Measurements from ENCODE around the gene APBA2.

Gene APBA2

DNA sequence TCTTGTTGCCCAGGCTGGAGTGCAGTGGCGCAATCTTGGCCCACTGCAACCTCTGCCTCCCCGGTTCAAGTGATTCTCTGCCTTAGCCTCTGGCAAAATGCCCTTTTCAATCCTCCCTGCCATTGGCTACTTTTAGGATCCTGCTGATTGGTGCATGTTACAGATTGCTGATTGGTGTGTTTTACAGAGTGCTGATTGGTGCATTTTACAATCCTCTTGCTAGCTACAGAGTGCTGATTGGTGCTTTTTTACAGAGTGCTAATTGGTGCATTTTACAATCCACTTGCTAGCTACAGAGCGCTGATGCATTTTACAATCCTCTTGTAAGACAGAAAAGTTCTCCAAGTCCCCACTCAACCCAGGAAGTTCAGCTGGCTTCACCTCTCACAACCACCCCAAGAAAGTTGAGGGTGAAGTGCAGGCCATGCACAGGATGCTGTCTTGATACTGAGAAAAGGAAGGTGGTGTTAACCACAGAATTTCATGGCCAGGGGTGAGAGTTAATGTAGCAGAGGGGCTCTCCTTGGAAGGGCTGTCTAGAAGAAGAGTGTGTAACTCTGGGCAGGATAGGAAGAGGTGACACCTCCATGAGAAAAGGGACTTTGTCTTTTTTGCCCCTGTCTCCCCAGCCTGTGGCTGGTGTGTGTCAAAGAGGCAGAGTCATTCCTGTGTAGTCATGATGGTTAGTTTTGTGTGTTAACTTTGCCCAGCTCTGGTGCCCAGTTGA lies 145.9 kb downstream of the APBA2 start:
- H3K9me3 ChIP-seq (ENCODE audit: control insufficient read depth in 2 of 2, low read length in 2 of 2), result no peaks in the 10 kb centered on the region
- no peaks in the 10 kb centered on the region for H3K27me3 ChIP-seq (ENCODE audit: control insufficient read depth in 1 of 2, insufficient read depth in 2 of 2, low read length in 2 of 2)
- no peak overlapping the region for H3K9ac ChIP-seq (ENCODE audit: low read length in 2 of 2)
- no peak overlapping the region for H3K4me3 ChIP-seq (ENCODE audit: low read length in 2 of 2)
- no peaks in the 10 kb centered on the region for H3K36me3 ChIP-seq (ENCODE audit: control insufficient read depth in 2 of 2, insufficient read depth in 2 of 2, low read length in 2 of 2)
- H3K27ac ChIP-seq (ENCODE audit: low read length), result no peak overlapping the region
- H3K4me1 ChIP-seq (ENCODE audit: control insufficient read depth, insufficient read depth, low read length), result no peaks in the 10 kb centered on the region

DNA sequence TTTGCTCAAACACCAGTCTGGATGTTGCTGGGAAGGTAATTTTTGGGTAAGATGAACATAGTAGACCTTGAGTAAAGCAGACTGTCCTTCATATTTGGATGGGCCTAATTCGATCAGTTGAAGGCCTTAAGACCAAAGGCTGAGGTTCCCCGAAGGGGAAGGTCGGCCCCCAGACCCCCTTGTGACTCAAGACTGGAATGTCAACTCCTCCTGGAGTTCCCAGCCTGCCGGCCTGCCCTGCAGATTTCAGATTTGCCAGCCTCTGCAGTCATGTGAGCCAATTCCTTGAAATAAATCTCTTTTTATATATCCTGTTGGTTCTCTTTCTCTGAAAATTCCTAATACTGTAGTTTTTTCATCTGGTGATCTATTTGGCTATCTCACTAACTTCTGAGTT lies 146.5 kb downstream of the APBA2 start:
- Histone ChIP-seq H3K9me3 (ENCODE audit: control insufficient read depth in 2 of 2, low read length in 2 of 2) (no peaks in the 10 kb centered on the region), H3K36me3 (ENCODE audit: control insufficient read depth in 2 of 2, insufficient read depth in 2 of 2, low read length in 2 of 2) (no peaks in the 10 kb centered on the region), H3K27me3 (ENCODE audit: control insufficient read depth in 1 of 2, insufficient read depth in 2 of 2, low read length in 2 of 2) (no peaks in the 10 kb centered on the region), H3K4me1 (ENCODE audit: control insufficient read depth, insufficient read depth, low read length) (no peaks in the 10 kb centered on the region), H3K4me3 (ENCODE audit: low read length in 2 of 2) (no peak overlapping the region), H3K27ac (ENCODE audit: low read length) (no peak overlapping the region), H3K9ac (ENCODE audit: low read length in 2 of 2) (no peak overlapping the region)

GRCh38 chr15:29032751-29033150 lies 147.0 kb downstream of the APBA2 start:
- no peaks in the 10 kb centered on the region for H3K36me3 ChIP-seq (ENCODE audit: control insufficient read depth in 2 of 2, insufficient read depth in 2 of 2, low read length in 2 of 2)
- H3K27ac ChIP-seq (ENCODE audit: low read length), result no peak overlapping the region
- H3K9ac ChIP-seq (ENCODE audit: low read length in 2 of 2), result no peak overlapping the region
- no peaks in the 10 kb centered on the region for H3K27me3 ChIP-seq (ENCODE audit: control insufficient read depth in 1 of 2, insufficient read depth in 2 of 2, low read length in 2 of 2)
- no peak overlapping the region for H3K4me3 ChIP-seq (ENCODE audit: low read length in 2 of 2)
- no peaks in the 10 kb centered on the region for H3K9me3 ChIP-seq (ENCODE audit: control insufficient read depth in 2 of 2, low read length in 2 of 2)
- no peaks in the 10 kb centered on the region for H3K4me1 ChIP-seq (ENCODE audit: control insufficient read depth, insufficient read depth, low read length)

DNA sequence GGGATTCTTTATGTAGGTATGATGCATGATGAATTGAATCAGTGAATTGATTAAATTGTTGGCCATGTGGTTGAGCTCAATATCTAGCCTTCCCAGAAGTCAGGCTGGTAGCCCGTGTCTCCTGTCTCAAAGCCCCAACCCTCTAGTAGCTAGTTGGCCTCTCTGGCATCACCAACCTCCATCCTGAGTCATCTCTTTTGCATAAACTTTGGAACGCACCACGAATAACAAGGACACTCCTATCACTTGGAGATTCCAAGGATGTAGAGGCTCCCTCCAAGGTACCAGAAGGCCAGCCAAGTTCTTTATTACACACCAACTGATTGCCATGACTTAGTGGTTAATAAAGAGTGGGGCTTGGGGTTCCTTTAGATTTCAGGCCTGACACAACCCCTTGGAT lies 148.4 kb downstream of the APBA2 start:
- no peaks in the 10 kb centered on the region for H3K4me1 ChIP-seq (ENCODE audit: control insufficient read depth, insufficient read depth, low read length)
- no peak overlapping the region for H3K9ac ChIP-seq (ENCODE audit: low read length in 2 of 2)
- no peak overlapping the region for H3K27ac ChIP-seq (ENCODE audit: low read length)
- no peak overlapping the region for H3K4me3 ChIP-seq (ENCODE audit: low read length in 2 of 2)
- H3K36me3 ChIP-seq (ENCODE audit: control insufficient read depth in 2 of 2, insufficient read depth in 2 of 2, low read length in 2 of 2), result no peaks in the 10 kb centered on the region
- H3K27me3 ChIP-seq (ENCODE audit: control insufficient read depth in 1 of 2, insufficient read depth in 2 of 2, low read length in 2 of 2), result no peaks in the 10 kb centered on the region
- no peaks in the 10 kb centered on the region for H3K9me3 ChIP-seq (ENCODE audit: control insufficient read depth in 2 of 2, low read length in 2 of 2)

GRCh38 chr15:29034593-29035335 lies 149.0 kb downstream of the APBA2 start:
- no peaks in the 10 kb centered on the region for H3K4me1 ChIP-seq (ENCODE audit: control insufficient read depth, insufficient read depth, low read length)
- no peaks in the 10 kb centered on the region for H3K36me3 ChIP-seq (ENCODE audit: control insufficient read depth in 2 of 2, insufficient read depth in 2 of 2, low read length in 2 of 2)
- H3K27ac ChIP-seq (ENCODE audit: low read length), result no peak overlapping the region
- no peak overlapping the region for H3K9ac ChIP-seq (ENCODE audit: low read length in 2 of 2)
- no peaks in the 10 kb centered on the region for H3K27me3 ChIP-seq (ENCODE audit: control insufficient read depth in 1 of 2, insufficient read depth in 2 of 2, low read length in 2 of 2)
- no peaks in the 10 kb centered on the region for H3K9me3 ChIP-seq (ENCODE audit: control insufficient read depth in 2 of 2, low read length in 2 of 2)
- no peak overlapping the region for H3K4me3 ChIP-seq (ENCODE audit: low read length in 2 of 2)

DNA sequence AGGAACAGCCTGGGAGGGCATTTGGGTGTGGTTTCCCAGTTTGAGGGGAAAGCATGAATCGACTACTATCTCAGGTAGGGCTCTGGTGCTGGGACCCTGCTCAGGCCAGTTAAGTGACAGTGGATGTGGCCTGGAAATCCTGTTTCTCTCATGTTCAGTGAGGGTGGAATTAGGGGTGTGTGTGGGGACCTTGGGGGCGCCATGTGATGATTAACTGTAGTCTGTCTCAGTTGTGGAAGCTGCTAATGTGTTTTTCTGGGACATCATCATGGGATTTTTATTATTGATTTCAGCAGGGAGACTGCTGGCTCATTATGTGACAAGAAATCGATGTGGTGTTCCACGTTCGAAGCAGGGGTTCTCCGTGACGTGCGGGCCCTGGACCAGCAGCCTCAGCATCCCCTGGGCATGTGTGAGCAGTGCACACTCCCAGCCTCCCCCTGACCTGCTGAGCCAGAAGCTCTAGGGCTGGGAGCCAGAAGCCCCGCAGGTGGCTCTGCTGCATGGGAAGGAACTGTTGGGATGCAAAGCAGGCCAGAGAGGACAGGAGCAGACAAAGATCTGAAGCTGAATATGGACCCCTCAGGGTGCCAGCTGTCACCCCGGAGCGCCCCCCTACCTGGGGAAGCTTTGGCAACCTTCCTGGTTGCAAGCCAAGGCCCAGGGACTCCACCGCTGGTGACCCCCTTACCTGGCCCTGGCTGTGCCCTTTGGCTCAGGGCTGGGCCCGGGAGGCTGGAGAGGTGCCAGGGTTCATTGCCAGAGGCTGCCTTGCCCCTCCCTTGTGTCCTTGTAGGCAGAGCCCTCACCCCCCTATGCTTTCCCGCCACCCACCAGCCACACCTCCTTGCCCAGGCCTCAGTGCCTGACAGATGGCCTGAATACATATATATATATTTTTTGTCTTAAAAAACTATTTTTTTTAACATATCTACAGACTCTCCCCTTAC lies 149.8 kb downstream of the APBA2 start:
- Histone ChIP-seq H3K4me3 (ENCODE audit: low read length in 2 of 2) (no peak overlapping the region), H3K27ac (ENCODE audit: low read length) (no peak overlapping the region), H3K27me3 (ENCODE audit: control insufficient read depth in 1 of 2, insufficient read depth in 2 of 2, low read length in 2 of 2) (no peaks in the 10 kb centered on the region), H3K9me3 (ENCODE audit: control insufficient read depth in 2 of 2, low read length in 2 of 2) (no peaks in the 10 kb centered on the region), H3K9ac (ENCODE audit: low read length in 2 of 2) (no peak overlapping the region), H3K36me3 (ENCODE audit: control insufficient read depth in 2 of 2, insufficient read depth in 2 of 2, low read length in 2 of 2) (no peaks in the 10 kb centered on the region), H3K4me1 (ENCODE audit: control insufficient read depth, insufficient read depth, low read length) (no peaks in the 10 kb centered on the region)

GRCh38 chr15:29037997-29038705 lies 152.4 kb downstream of the APBA2 start:
- Histone ChIP-seq H3K4me1 (ENCODE audit: control insufficient read depth, insufficient read depth, low read length) (no peaks in the 10 kb centered on the region), H3K27ac (ENCODE audit: low read length) (no peak overlapping the region), H3K9ac (ENCODE audit: low read length in 2 of 2) (no peak overlapping the region), H3K4me3 (ENCODE audit: low read length in 2 of 2) (no peak overlapping the region), H3K9me3 (ENCODE audit: control insufficient read depth in 2 of 2, low read length in 2 of 2) (no peaks in the 10 kb centered on the region), H3K36me3 (ENCODE audit: control insufficient read depth in 2 of 2, insufficient read depth in 2 of 2, low read length in 2 of 2) (no peaks in the 10 kb centered on the region), H3K27me3 (ENCODE audit: control insufficient read depth in 1 of 2, insufficient read depth in 2 of 2, low read length in 2 of 2) (no peaks in the 10 kb centered on the region)

DNA sequence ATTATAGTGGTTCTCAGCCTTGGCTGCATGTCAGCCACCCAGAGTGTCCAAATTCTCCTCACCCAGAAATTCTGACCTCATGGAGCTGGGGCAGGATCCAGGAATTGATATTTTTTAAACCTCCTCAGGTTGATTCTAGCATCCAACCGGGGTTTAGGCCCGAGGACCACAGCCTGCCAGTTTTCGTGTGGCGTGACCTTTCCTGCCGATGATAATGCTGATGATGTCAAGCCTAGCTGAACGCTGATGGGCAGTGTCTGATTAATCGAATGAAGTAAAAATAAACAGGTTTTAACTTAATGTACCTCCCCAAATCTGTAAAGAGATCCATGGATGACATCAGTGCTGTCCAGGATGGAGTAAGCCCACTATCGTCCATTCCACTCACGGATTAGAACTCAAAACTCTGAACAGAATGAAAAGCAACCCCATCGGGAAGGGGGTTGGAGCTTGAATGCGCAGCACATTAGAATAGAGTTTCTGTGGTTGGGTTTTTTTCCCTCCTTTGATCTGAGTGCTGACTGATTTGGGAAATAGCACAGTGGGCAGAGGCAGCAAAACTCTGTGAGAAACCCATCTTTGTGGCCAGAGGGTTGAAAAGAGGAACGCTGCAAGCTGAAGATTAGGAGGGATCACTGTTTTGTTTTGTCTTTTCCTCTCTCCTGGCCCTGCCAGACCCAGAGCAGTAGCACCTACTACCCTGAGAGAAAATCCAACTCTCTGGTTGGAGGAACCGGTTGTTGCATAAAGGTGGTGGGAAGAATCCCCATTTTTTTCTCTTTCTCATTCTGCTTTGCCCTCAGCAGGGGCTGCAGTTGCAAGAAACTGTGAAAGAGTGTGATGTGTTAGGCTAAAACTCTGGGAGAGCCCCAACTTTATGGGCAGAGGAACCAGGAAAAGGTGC lies 153.9 kb downstream of the APBA2 start:
- H3K27ac ChIP-seq (ENCODE audit: low read length), result no peak overlapping the region
- H3K9ac ChIP-seq (ENCODE audit: low read length in 2 of 2), result no peak overlapping the region

GRCh38 chr15:29040370-29040751 lies 154.6 kb downstream of the APBA2 start:
- H3K36me3 ChIP-seq (ENCODE audit: control insufficient read depth in 2 of 2, insufficient read depth in 2 of 2, low read length in 2 of 2), result no peaks in the 10 kb centered on the region
- H3K27me3 ChIP-seq (ENCODE audit: control insufficient read depth in 1 of 2, insufficient read depth in 2 of 2, low read length in 2 of 2), result no peaks in the 10 kb centered on the region
- no peak overlapping the region for H3K27ac ChIP-seq (ENCODE audit: low read length)
- no peak overlapping the region for H3K4me3 ChIP-seq (ENCODE audit: low read length in 2 of 2)
- H3K4me1 ChIP-seq (ENCODE audit: control insufficient read depth, insufficient read depth, low read length), result no peaks in the 10 kb centered on the region
- H3K9me3 ChIP-seq (ENCODE audit: control insufficient read depth in 2 of 2, low read length in 2 of 2), result no peaks in the 10 kb centered on the region
- H3K9ac ChIP-seq (ENCODE audit: low read length in 2 of 2), result no peak overlapping the region

More for the DNA sequence above, 153.9 kb downstream of the APBA2 start:
- H3K4me3 ChIP-seq (ENCODE audit: low read length in 2 of 2), result no peak overlapping the region
- H3K27me3 ChIP-seq (ENCODE audit: control insufficient read depth in 1 of 2, insufficient read depth in 2 of 2, low read length in 2 of 2), result no peaks in the 10 kb centered on the region
- H3K9me3 ChIP-seq (ENCODE audit: control insufficient read depth in 2 of 2, low read length in 2 of 2), result no peaks in the 10 kb centered on the region
- no peaks in the 10 kb centered on the region for H3K4me1 ChIP-seq (ENCODE audit: control insufficient read depth, insufficient read depth, low read length)
- no peaks in the 10 kb centered on the region for H3K36me3 ChIP-seq (ENCODE audit: control insufficient read depth in 2 of 2, insufficient read depth in 2 of 2, low read length in 2 of 2)
